GM06990 (cell line): Measurements from ENCODE around the gene PRSS38.

Experiments
- DNase-seq: peaks from one replicate; pipeline ENCODE4 v3.0.0-alpha.2; 2011; ENCODE audit not compliant: insufficient read length; ENCODE audit errors: extremely low read depth
- H3K27me3 ChIP-seq: replicated peaks from 2 replicates; pipeline ENCODE4 v1.6.0; 2011; ENCODE audit warnings: low read length; ENCODE audit not compliant: control insufficient read depth, insufficient read depth
- H3K36me3 ChIP-seq: 2 replicates; pipeline ENCODE4 v1.5.1; 2011; ENCODE audit warnings: low read length; ENCODE audit not compliant: control insufficient read depth, insufficient read depth
- H3K4me3 ChIP-seq: replicated peaks from 2 replicates; pipeline ENCODE4 v1.5.1; 2011; ENCODE audit warnings: low read depth, mild to moderate bottlenecking, control low read depth, low read length
- CTCF ChIP-seq: IDR thresholded peaks from 2 replicates; pipeline ENCODE4 v1.5.1; 2011; ENCODE audit warnings: low read length, control low read depth, mild to moderate bottlenecking, inconsistent platforms; ENCODE audit not compliant: insufficient read depth, poor library complexity, severe bottlenecking

The PRSS38 gene

GRCh38 chr1:227880342-227880924 is 65.0 kb downstream of the PRSS38 start:
- Histone ChIP-seq H3K36me3 (no peaks in the 10 kb centered on the region), H3K4me3 (no peak overlapping the region), H3K27me3 (no peaks in the 10 kb centered on the region)
- TF ChIP-seq CTCF: no peak
- DNase-seq: no peak

- Histone ChIP-seq H3K4me3 (no peak overlapping the region), H3K27me3 (no peaks in the 10 kb centered on the region), H3K36me3 (no peaks in the 10 kb centered on the region)
- no peak for DNase-seq
- TF ChIP-seq CTCF: no peak
Measured at GRCh38 chr1:227883073-227883520, 67.6 kb downstream of the PRSS38 start.

GRCh38 chr1:227883641-227884301 is 68.3 kb downstream of the PRSS38 start:
- Histone ChIP-seq H3K4me3 (no peak overlapping the region), H3K27me3 (no peaks in the 10 kb centered on the region), H3K36me3 (no peaks in the 10 kb centered on the region)
- TF ChIP-seq CTCF: no peak
- no peak for DNase-seq

GRCh38 chr1:227884370-227885134 is 69.1 kb downstream of the PRSS38 start:
- no peak for TF ChIP-seq CTCF
- DNase-seq: no peak

GRCh38 chr1:227885135-227885647 is 69.7 kb downstream of the PRSS38 start:
- H3K27me3 ChIP-seq: no peaks in the 10 kb centered on the region
- no peak for TF ChIP-seq CTCF
- no peaks in the 10 kb centered on the region for H3K36me3 ChIP-seq
- no peak for DNase-seq
- no peak overlapping the region for H3K4me3 ChIP-seq

More at GRCh38 chr1:227884370-227885134, 69.1 kb downstream of the PRSS38 start:
- Histone ChIP-seq H3K27me3 (no peaks in the 10 kb centered on the region), H3K4me3 (no peak overlapping the region), H3K36me3 (no peaks in the 10 kb centered on the region)
